GM12878 (cell line): ENCODE results near the gene GLI1. TPM values are rescaled to one million over a fixed set of nuclear protein-coding genes. Genes with fewer than 3 reads are reported as not detected.
A peak's percentile ranks its signal among the peaks of the same experiment; 100 is the strongest.

Experiments
- ASH2L ChIP-seq: fragments of 300-600, 200-600 bp; sonication (generic); IDR thresholded peaks from 2 replicates; pipeline ENCODE4 v1.6.1; 2017; ENCODE audit warnings: low read depth, mild to moderate bottlenecking, borderline replicate concordance
- CBX3 ChIP-seq: fragments of 200-600 bp; sonication (generic); IDR thresholded peaks from 2 replicates; pipeline ENCODE4 v1.6.1; 2016; ENCODE audit warnings: low read depth, borderline replicate concordance
- CHD4 ChIP-seq: fragments of 200-600 bp; sonication (generic); IDR thresholded peaks from 2 replicates; pipeline ENCODE4 v1.6.1; 2016; ENCODE audit warnings: mild to moderate bottlenecking
- IKZF1 ChIP-seq: fragments of 450-650 bp; conservative IDR thresholded peaks from 2 replicates; pipeline ENCODE4 v1.6.1; 2017; ENCODE audit warnings: antibody characterized with exemption, mild to moderate bottlenecking
- JUND ChIP-seq: IDR thresholded peaks from 2 replicates; pipeline ENCODE4 v1.6.1; 2012; ENCODE audit warnings: low read depth, mild to moderate bottlenecking, low read length, improper control_type of control experiment, moderate library complexity
- KAT2A ChIP-seq: conservative IDR thresholded peaks from 2 replicates; pipeline ENCODE4 v1.6.1; 2011; ENCODE audit warnings: low read depth, low read length; ENCODE audit not compliant: control insufficient read depth
- MXI1 ChIP-seq: fragments of 150-350 bp; IDR thresholded peaks from 2 replicates; pipeline ENCODE4 v1.6.1; 2011; ENCODE audit warnings: low read depth, mild to moderate bottlenecking, inconsistent platforms, low read length, improper control_type of control experiment
- PAX5 ChIP-seq: IDR thresholded peaks from 2 replicates; pipeline ENCODE4 v1.6.1; 2011; ENCODE audit warnings: low read depth, low read length, borderline replicate concordance
- POLR2A ChIP-seq: IDR thresholded peaks from 2 replicates; pipeline ENCODE4 v1.6.1; 2011; ENCODE audit warnings: low read depth, mild to moderate bottlenecking, low read length
- SIN3A ChIP-seq: IDR thresholded peaks from 2 replicates; pipeline ENCODE4 v1.6.1; 2012; ENCODE audit warnings: low read depth, low read length, improper control_type of control experiment
- WRNIP1 ChIP-seq: IDR thresholded peaks from 2 replicates; pipeline ENCODE4 v1.6.1; 2011; ENCODE audit warnings: low read depth, low read length, improper control_type of control experiment, borderline replicate concordance
- ZNF24 ChIP-seq: fragments of 450-650 bp; IDR thresholded peaks from 2 replicates; pipeline ENCODE4 v1.6.1; 2017; ENCODE audit warnings: antibody characterized with exemption, mild to moderate bottlenecking
- polyA plus RNA-seq, 11 experiments: library from polyadenylated mRNA; depleted of rRNA in 4 of 11; unstranded in 6 of 11; stranded (reverse) in 5 of 11; fragments of >200 nt; fragmentation: Nextera tagmentation in 4 of 11; fragmentation: Illumina TruSeq in 1 of 11; extraction: Ambion mirVana in 4 of 11; extraction: Trizol in 1 of 11; gene quantifications; 1 replicate in 1 of 11; 2 replicates in 10 of 11; pipeline versions ENCODE4 v1.2.1 to v1.2.3, GENCODE V29; 2011 to 2016; ENCODE audit warnings: inconsistent platforms in 2 of 11, missing spikeins in 2 of 11, low read depth in 1 of 11
- total RNA-seq, 4 experiments: library from RNA; depleted of rRNA in 3 of 4; stranded (reverse); fragments of >200 nt in 3 of 4; fragmentation: Illumina TruSeq in 1 of 4; extraction: Trizol in 1 of 4; gene quantifications; 2 replicates each; pipeline versions ENCODE4 v1.2.1 to v1.2.3, GENCODE V29; 2013 to 2021
- TF ChIP-seq, protein P1 (sequence below): fragments of 450-650 bp; formaldehyde crosslinking; IDR thresholded peaks from 2 replicates; pipeline ENCODE4 v1.4.0; 2020; ENCODE audit warnings: mild to moderate bottlenecking, moderate library complexity
- TF ChIP-seq, protein P2 (sequence below): fragments of 450-650 bp; IDR thresholded peaks from 2 replicates; pipeline ENCODE4 v1.6.1; 2017; ENCODE audit warnings: mild to moderate bottlenecking, low read depth, inconsistent platforms; ENCODE audit not compliant: poor library complexity, severe bottlenecking
- TF ChIP-seq, protein P3 (sequence below): fragments of 450-650 bp; IDR thresholded peaks from 2 replicates; pipeline ENCODE4 v1.6.1; 2017; ENCODE audit warnings: mild to moderate bottlenecking, moderate library complexity
- TF ChIP-seq, protein P4 (sequence below): IDR thresholded peaks from 2 replicates; pipeline ENCODE4 v1.6.1; 2011; ENCODE audit warnings: borderline replicate concordance, low read depth, mild to moderate bottlenecking, moderate library complexity, mixed read lengths, low read length; ENCODE audit not compliant: insufficient read depth; ENCODE audit errors: extremely low read length
- TF ChIP-seq, protein P5 (sequence below): IDR thresholded peaks from 2 replicates; pipeline ENCODE4 v1.6.1; 2012; ENCODE audit warnings: low read depth, low read length, improper control_type of control experiment

GLI1 gene
- total and polyA plus RNA-seq, 10 of the 15 experiments (the other 5 are each of a cell fraction or from before 2014, with no cell fraction given): 0.27 to 1.2 (median 0.49) TPM

DNA sequence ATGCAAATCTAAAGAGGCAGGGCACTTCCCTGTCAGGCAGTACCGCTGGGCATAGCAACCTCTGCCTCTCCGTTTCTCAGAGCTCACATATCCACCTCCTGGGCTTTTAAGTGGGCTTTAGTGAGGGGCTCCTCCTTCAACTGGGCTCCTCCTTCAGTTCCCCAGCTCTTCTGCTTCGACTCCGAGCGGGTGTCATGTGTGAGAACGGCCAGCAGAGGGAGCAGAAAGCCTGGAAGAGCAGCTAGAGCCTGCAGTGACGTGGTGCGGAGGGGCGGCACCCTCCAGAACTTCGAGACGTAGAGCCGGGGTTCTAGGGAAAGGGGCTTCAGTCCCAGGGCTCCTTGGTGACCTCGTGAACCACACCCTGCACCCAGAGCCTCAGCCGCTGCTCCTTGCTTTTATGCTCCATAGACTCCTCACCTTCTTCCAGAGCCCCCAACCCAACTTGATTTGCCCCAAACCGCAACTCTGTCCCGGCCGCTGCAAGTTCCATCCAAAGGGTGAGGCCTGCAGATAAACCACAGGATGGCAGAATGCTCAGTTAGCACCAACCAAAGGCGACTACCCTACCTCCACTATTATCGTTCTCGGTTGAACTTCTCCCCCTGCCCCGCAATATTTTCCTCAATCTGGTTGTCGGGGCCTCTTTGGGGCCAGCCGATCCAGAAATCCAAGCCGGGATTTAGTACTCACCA, 383 bp upstream of the GLI1 start (continued):
- TF ChIP-seq, protein P1, sequence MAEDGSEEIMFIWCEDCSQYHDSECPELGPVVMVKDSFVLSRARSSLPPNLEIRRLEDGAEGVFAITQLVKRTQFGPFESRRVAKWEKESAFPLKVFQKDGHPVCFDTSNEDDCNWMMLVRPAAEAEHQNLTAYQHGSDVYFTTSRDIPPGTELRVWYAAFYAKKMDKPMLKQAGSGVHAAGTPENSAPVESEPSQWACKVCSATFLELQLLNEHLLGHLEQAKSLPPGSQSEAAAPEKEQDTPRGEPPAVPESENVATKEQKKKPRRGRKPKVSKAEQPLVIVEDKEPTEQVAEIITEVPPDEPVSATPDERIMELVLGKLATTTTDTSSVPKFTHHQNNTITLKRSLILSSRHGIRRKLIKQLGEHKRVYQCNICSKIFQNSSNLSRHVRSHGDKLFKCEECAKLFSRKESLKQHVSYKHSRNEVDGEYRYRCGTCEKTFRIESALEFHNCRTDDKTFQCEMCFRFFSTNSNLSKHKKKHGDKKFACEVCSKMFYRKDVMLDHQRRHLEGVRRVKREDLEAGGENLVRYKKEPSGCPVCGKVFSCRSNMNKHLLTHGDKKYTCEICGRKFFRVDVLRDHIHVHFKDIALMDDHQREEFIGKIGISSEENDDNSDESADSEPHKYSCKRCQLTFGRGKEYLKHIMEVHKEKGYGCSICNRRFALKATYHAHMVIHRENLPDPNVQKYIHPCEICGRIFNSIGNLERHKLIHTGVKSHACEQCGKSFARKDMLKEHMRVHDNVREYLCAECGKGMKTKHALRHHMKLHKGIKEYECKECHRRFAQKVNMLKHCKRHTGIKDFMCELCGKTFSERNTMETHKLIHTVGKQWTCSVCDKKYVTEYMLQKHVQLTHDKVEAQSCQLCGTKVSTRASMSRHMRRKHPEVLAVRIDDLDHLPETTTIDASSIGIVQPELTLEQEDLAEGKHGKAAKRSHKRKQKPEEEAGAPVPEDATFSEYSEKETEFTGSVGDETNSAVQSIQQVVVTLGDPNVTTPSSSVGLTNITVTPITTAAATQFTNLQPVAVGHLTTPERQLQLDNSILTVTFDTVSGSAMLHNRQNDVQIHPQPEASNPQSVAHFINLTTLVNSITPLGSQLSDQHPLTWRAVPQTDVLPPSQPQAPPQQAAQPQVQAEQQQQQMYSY (CRISPR knock-in tag): no peak
- no peak for TF ChIP-seq CBX3
- TF ChIP-seq, protein P2, sequence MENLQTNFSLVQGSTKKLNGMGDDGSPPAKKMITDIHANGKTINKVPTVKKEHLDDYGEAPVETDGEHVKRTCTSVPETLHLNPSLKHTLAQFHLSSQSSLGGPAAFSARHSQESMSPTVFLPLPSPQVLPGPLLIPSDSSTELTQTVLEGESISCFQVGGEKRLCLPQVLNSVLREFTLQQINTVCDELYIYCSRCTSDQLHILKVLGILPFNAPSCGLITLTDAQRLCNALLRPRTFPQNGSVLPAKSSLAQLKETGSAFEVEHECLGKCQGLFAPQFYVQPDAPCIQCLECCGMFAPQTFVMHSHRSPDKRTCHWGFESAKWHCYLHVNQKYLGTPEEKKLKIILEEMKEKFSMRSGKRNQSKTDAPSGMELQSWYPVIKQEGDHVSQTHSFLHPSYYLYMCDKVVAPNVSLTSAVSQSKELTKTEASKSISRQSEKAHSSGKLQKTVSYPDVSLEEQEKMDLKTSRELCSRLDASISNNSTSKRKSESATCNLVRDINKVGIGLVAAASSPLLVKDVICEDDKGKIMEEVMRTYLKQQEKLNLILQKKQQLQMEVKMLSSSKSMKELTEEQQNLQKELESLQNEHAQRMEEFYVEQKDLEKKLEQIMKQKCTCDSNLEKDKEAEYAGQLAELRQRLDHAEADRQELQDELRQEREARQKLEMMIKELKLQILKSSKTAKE: peak; percentile 34
- TF ChIP-seq IKZF1: peak; percentile 59
- TF ChIP-seq, protein P3, sequence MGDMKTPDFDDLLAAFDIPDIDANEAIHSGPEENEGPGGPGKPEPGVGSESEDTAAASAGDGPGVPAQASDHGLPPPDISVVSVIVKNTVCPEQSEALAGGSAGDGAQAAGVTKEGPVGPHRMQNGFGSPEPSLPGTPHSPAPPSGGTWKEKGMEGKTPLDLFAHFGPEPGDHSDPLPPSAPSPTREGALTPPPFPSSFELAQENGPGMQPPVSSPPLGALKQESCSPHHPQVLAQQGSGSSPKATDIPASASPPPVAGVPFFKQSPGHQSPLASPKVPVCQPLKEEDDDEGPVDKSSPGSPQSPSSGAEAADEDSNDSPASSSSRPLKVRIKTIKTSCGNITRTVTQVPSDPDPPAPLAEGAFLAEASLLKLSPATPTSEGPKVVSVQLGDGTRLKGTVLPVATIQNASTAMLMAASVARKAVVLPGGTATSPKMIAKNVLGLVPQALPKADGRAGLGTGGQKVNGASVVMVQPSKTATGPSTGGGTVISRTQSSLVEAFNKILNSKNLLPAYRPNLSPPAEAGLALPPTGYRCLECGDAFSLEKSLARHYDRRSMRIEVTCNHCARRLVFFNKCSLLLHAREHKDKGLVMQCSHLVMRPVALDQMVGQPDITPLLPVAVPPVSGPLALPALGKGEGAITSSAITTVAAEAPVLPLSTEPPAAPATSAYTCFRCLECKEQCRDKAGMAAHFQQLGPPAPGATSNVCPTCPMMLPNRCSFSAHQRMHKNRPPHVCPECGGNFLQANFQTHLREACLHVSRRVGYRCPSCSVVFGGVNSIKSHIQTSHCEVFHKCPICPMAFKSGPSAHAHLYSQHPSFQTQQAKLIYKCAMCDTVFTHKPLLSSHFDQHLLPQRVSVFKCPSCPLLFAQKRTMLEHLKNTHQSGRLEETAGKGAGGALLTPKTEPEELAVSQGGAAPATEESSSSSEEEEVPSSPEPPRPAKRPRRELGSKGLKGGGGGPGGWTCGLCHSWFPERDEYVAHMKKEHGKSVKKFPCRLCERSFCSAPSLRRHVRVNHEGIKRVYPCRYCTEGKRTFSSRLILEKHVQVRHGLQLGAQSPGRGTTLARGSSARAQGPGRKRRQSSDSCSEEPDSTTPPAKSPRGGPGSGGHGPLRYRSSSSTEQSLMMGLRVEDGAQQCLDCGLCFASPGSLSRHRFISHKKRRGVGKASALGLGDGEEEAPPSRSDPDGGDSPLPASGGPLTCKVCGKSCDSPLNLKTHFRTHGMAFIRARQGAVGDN: no peak
- no peak for TF ChIP-seq KAT2A
- TF ChIP-seq, protein P4, sequence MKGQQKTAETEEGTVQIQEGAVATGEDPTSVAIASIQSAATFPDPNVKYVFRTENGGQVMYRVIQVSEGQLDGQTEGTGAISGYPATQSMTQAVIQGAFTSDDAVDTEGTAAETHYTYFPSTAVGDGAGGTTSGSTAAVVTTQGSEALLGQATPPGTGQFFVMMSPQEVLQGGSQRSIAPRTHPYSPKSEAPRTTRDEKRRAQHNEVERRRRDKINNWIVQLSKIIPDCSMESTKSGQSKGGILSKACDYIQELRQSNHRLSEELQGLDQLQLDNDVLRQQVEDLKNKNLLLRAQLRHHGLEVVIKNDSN: peak; percentile 43
- no peak for TF ChIP-seq PAX5
- no peak for TF ChIP-seq JUND
- TF ChIP-seq, protein P5, sequence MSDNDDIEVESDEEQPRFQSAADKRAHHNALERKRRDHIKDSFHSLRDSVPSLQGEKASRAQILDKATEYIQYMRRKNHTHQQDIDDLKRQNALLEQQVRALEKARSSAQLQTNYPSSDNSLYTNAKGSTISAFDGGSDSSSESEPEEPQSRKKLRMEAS: no peak
- no peak for TF ChIP-seq SIN3A
- TF ChIP-seq CHD4: no peak
- no peak for TF ChIP-seq ZNF24
- no peak for TF ChIP-seq MXI1
- TF ChIP-seq ASH2L: no peak
- no peak for TF ChIP-seq WRNIP1
- TF ChIP-seq POLR2A: peak; percentile 70
